ENCODE measurements around the gene HMG20A.

HMG20A gene

GRCh38 chr15:77484994-77485393, 64.3 kb downstream of the HMG20A start:
- TF ChIP-seq, protein P1, sequence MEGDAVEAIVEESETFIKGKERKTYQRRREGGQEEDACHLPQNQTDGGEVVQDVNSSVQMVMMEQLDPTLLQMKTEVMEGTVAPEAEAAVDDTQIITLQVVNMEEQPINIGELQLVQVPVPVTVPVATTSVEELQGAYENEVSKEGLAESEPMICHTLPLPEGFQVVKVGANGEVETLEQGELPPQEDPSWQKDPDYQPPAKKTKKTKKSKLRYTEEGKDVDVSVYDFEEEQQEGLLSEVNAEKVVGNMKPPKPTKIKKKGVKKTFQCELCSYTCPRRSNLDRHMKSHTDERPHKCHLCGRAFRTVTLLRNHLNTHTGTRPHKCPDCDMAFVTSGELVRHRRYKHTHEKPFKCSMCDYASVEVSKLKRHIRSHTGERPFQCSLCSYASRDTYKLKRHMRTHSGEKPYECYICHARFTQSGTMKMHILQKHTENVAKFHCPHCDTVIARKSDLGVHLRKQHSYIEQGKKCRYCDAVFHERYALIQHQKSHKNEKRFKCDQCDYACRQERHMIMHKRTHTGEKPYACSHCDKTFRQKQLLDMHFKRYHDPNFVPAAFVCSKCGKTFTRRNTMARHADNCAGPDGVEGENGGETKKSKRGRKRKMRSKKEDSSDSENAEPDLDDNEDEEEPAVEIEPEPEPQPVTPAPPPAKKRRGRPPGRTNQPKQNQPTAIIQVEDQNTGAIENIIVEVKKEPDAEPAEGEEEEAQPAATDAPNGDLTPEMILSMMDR (IDR thresholded peaks at IDR 0.05; ENCODE audit: borderline replicate concordance, control extremely low read depth, extremely low read depth, insufficient read depth, missing control alignments), result no peak
- in situ Hi-C loops (cut with MboI; ENCODE audit: low sequenced_read_pairs, unreplicated experiment), result no loop called here
- no peak for DNase-seq (ENCODE audit: low spot score)

DNA sequence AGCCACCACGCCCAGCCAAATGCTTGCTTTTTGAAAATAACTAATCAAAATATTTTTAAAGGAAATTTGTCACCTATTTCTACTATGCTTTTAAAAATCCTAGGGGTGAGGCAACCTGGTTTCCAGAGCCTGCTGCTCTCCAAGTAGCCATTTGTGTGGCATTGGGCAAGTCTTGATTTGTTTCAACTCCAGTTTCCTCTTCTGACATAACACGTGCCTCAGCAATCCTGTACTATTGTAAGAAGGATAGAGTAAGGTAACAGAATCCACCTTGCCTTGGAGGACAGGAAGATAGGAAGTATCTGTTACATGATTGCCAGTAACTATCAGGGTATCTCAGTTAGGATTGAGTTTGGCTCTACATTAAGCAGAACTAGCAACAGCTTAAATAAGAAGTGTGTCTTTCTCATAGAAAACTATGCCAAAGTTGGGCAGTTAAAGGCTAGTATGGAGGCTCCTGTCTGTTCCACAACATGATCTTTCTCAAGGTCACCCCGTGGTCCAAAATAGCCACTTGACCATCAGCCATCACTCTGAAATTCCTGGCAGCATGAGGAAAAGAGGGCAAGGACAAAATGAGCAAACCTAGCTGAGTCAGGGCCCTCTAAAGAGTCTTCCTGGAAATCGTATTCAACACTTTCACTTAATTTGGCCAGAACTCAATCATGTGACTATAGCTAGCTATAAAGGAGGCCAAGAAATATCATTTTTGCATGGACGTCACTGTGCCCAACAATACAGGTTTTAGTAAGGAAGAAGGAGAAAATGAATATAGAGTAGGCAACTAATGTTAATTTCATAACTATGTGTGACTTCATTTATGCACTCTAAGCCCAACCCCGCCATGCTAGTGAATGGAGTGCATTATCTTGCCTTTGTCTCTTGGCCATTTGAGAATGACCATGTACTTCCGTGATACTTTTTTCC, 66.1 kb downstream of the HMG20A start:
- in situ Hi-C loops (cut with MboI; ENCODE audit: low sequenced_read_pairs, unreplicated experiment), result no loop called here
- DNase-seq (ENCODE audit: low spot score), result no peak
- TF ChIP-seq, protein P1 (IDR thresholded peaks at IDR 0.05; ENCODE audit: borderline replicate concordance, control extremely low read depth, extremely low read depth, insufficient read depth, missing control alignments), result no peak

- in situ Hi-C loops (cut with MboI; ENCODE audit: low sequenced_read_pairs, unreplicated experiment), result no loop called here
- TF ChIP-seq, protein P1 (IDR thresholded peaks at IDR 0.05; ENCODE audit: borderline replicate concordance, control extremely low read depth, extremely low read depth, insufficient read depth, missing control alignments), result no peak
These were observed 66.8 kb downstream of the HMG20A start for GRCh38 chr15:77487469-77487842.

DNA sequence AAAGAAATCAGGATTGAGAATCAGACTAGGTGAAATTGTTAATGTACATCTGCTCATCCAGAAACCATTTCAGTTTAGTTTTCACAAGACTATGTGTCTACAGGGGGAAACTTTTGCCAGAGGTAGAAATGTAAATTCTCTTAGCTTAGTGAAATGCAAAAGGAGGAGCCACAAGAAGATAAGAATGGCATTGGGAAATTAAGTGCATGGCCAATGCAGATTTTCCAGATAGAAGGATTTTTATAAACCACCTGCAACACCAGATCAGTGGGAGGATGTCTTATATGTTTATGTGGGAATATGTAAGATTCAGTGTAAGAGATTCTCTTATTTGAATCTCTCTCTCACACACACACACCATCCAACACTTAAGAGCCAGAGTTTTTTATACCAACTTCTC, 67.2 kb downstream of the HMG20A start:
- TF ChIP-seq, protein P1 (IDR thresholded peaks at IDR 0.05; ENCODE audit: borderline replicate concordance, control extremely low read depth, extremely low read depth, insufficient read depth, missing control alignments), result no peak
- DNase-seq (ENCODE audit: low spot score), result no peak
- in situ Hi-C loops (cut with MboI; ENCODE audit: low sequenced_read_pairs, unreplicated experiment), result no loop called here

More at GRCh38 chr15:77487469-77487842, 66.8 kb downstream of the HMG20A start:
- no peak for DNase-seq (ENCODE audit: low spot score)

GRCh38 chr15:77489647-77490046, 69.0 kb downstream of the HMG20A start:
- TF ChIP-seq, protein P1 (IDR thresholded peaks at IDR 0.05; ENCODE audit: borderline replicate concordance, control extremely low read depth, extremely low read depth, insufficient read depth, missing control alignments), result no peak
- DNase-seq (ENCODE audit: low spot score), result no peak
- in situ Hi-C loops (cut with MboI; ENCODE audit: low sequenced_read_pairs, unreplicated experiment), result loop anchor here (5.0 kb wide), 1 partner anchor 372 kb away; no protein-coding TSS in a partner anchor

DNA sequence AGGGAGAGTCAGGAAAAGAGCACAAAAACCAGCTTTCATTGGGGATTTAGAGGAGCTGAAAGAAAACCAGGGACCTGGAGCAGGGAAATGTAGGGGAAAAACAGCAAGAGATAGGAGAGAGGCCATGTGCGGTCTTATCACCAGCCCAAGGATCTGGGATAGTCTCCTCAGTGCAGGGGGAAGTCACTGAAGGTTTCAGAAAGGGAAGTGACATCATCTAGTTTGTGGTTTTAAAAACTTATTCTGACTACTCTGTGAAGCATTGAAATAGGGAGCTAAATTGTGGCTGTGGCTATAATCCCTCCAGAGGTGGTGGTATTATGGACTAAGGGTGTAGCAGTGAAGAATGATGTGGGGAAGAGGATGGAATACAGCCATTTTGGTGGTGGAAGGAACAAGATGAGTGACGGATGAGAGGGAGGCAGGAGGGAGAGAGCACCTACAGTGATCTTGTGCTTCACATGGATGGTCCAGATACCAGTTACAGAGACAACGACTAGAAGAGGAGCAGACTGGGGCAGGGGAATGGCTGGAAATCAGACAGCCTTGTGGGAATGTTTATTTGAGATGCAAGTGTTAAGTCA, 72.7 kb downstream of the HMG20A start:
- in situ Hi-C loops (cut with MboI; ENCODE audit: low sequenced_read_pairs, unreplicated experiment), result loop anchor here (5.0 kb wide), 1 partner anchor 376 kb away; no protein-coding TSS in a partner anchor
- TF ChIP-seq, protein P1 (IDR thresholded peaks at IDR 0.05; ENCODE audit: borderline replicate concordance, control extremely low read depth, extremely low read depth, insufficient read depth, missing control alignments), result no peak
- peak; percentile 46 for DNase-seq (ENCODE audit: low spot score)
